Osteoblast (primary cell): ENCODE measurements around the gene CEL. TPM values are rescaled to one million over a fixed set of nuclear protein-coding genes. Genes with fewer than 3 reads are reported as not detected.

Experiments
- DNase-seq: peaks from one replicate; pipeline ENCODE4 v3.0.0; 2011; ENCODE audit warnings: low spot score, mixed read lengths; ENCODE audit not compliant: insufficient read length; ENCODE audit errors: missing footprints
- H2AFZ ChIP-seq: 2 replicates; pipeline ENCODE4 v1.6.0; 2011; ENCODE audit warnings: mild to moderate bottlenecking, low read length
- H3K27ac ChIP-seq: 2 replicates; pipeline ENCODE4 v1.5.1; 2011; ENCODE audit warnings: mild to moderate bottlenecking, low read depth, low read length, moderate library complexity
- H3K27me3 ChIP-seq: 2 replicates; pipeline ENCODE4 v1.6.0; 2012; ENCODE audit warnings: mild to moderate bottlenecking, control low read depth, inconsistent platforms, low read length, moderate library complexity; ENCODE audit not compliant: insufficient read depth
- H3K36me3 ChIP-seq: 2 replicates; pipeline ENCODE4 v1.5.1; 2011; ENCODE audit warnings: mild to moderate bottlenecking, low read length, control low read depth, moderate library complexity; ENCODE audit not compliant: insufficient read depth
- H3K4me1 ChIP-seq: 2 replicates; pipeline ENCODE4 v1.5.1; 2011; ENCODE audit warnings: mild to moderate bottlenecking, low read length, control low read depth, moderate library complexity; ENCODE audit not compliant: insufficient read depth
- H3K4me2 ChIP-seq: 2 replicates; pipeline ENCODE4 v1.6.0; 2011; ENCODE audit warnings: mild to moderate bottlenecking, low read length; ENCODE audit not compliant: insufficient read depth
- H3K4me3 ChIP-seq: fragments of 200-600 bp; sonication (generic); 3 replicates; pipeline ENCODE4 v1.5.1; 2012; ENCODE audit warnings: mild to moderate bottlenecking, low read length, inconsistent platforms; ENCODE audit not compliant: insufficient read depth
- H3K79me2 ChIP-seq: 2 replicates; pipeline ENCODE4 v1.6.0; 2012; ENCODE audit warnings: mild to moderate bottlenecking, low read length, control low read depth, inconsistent platforms; ENCODE audit not compliant: insufficient read depth
- H3K9me3 ChIP-seq: 2 replicates; pipeline ENCODE4 v1.5.1; 2011; ENCODE audit warnings: low read depth, low read length, control low read depth
- H4K20me1 ChIP-seq: 2 replicates; pipeline ENCODE4 v1.6.0; 2012; ENCODE audit warnings: mild to moderate bottlenecking, low read length, control low read depth; ENCODE audit not compliant: insufficient read depth
- total RNA-seq: library from RNA; depleted of rRNA; stranded (reverse); fragments of >200 nt; gene quantifications from 2 replicates; pipeline ENCODE4 v1.2.3, GENCODE V29; 2012
- TF ChIP-seq, protein P1 (sequence below): IDR thresholded peaks from 2 replicates; pipeline ENCODE4 v1.5.1; 2011; ENCODE audit warnings: mild to moderate bottlenecking, low read depth, low read length, moderate library complexity; ENCODE audit errors: extremely low read depth

The CEL gene
- total RNA-seq, 1 donor = not detected

DNA sequence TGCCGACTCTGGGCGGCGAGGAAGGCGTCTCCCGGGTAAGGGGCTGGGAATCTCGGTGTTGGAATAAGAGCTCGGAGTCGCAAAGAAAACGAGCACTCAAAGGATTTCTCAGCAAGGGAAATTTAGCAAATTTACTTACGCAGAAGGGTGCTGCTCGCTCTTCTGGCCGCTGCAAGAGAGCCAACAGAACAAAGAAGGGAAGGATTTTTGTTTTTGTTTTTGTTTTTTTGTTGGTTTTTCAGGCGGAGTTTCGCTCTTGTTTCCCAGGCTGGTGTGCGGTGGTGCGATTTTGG lies 30.7 kb upstream of the CEL start:
- DNase-seq = no peak
- peaks cover 61% of the 10 kb centered on the region for H3K79me2 ChIP-seq
- H3K36me3 ChIP-seq = no peaks in the 10 kb centered on the region
- H3K9me3 ChIP-seq = no peaks in the 10 kb centered on the region
- H3K27me3 ChIP-seq = no peaks in the 10 kb centered on the region
- H4K20me1 ChIP-seq = peaks cover 24% of the 10 kb centered on the region
- TF ChIP-seq, protein P1, sequence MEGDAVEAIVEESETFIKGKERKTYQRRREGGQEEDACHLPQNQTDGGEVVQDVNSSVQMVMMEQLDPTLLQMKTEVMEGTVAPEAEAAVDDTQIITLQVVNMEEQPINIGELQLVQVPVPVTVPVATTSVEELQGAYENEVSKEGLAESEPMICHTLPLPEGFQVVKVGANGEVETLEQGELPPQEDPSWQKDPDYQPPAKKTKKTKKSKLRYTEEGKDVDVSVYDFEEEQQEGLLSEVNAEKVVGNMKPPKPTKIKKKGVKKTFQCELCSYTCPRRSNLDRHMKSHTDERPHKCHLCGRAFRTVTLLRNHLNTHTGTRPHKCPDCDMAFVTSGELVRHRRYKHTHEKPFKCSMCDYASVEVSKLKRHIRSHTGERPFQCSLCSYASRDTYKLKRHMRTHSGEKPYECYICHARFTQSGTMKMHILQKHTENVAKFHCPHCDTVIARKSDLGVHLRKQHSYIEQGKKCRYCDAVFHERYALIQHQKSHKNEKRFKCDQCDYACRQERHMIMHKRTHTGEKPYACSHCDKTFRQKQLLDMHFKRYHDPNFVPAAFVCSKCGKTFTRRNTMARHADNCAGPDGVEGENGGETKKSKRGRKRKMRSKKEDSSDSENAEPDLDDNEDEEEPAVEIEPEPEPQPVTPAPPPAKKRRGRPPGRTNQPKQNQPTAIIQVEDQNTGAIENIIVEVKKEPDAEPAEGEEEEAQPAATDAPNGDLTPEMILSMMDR = no peak
- H2AFZ ChIP-seq = peak overlapping the region; percentile 99
- H3K4me1 ChIP-seq = peaks cover 20% of the 10 kb centered on the region
- H3K4me3 ChIP-seq = peak overlapping the region; percentile 100
- H3K4me2 ChIP-seq = peak overlapping the region; percentile 97
- H3K27ac ChIP-seq = peak overlapping the region; percentile 87

DNA sequence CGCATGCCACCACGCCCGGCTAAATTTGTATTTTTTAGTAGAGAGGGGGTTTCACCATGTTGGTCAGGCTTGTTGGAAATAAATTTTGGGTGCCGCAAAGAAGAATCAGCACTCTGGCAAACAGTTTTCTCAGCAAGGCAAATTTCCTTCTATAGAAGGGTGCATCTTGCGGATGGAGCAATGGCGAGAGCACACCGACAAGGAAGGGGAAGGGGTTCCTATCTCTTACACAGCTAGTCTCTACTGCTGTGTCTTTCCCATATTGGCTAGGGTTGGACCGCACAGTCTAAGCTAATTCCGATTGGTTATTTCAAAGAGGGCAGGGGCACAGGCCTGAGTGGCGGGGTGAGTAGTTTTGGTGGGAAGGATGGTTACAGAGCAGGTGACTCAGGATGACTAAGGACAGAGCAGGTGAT lies 30.3 kb upstream of the CEL start:
- no peak for DNase-seq
- Histone ChIP-seq H3K4me3 (peak overlapping the region; percentile 100), H3K27ac (peak overlapping the region; percentile 87), H3K79me2 (peaks cover 65% of the 10 kb centered on the region), H3K4me1 (peaks cover 20% of the 10 kb centered on the region), H3K9me3 (no peaks in the 10 kb centered on the region), H3K4me2 (peak overlapping the region; percentile 97), H2AFZ (no peak overlapping the region), H3K36me3 (no peaks in the 10 kb centered on the region), H3K27me3 (no peaks in the 10 kb centered on the region), H4K20me1 (peaks cover 27% of the 10 kb centered on the region)
- TF ChIP-seq, protein P1 = no peak

- Histone ChIP-seq H2AFZ (no peak overlapping the region), H3K9me3 (no peaks in the 10 kb centered on the region), H3K4me1 (peaks cover 20% of the 10 kb centered on the region), H3K27me3 (no peaks in the 10 kb centered on the region), H4K20me1 (peaks cover 34% of the 10 kb centered on the region), H3K79me2 (peaks cover 72% of the 10 kb centered on the region), H3K4me2 (peak overlapping the region; percentile 97), H3K36me3 (peaks cover 3% of the 10 kb centered on the region), H3K27ac (no peak overlapping the region), H3K4me3 (no peak overlapping the region)
- DNase-seq = no peak
- TF ChIP-seq, protein P1 = no peak
Measured at GRCh38 chr9:133032171-133032570, 29.6 kb upstream of the CEL start.

DNA sequence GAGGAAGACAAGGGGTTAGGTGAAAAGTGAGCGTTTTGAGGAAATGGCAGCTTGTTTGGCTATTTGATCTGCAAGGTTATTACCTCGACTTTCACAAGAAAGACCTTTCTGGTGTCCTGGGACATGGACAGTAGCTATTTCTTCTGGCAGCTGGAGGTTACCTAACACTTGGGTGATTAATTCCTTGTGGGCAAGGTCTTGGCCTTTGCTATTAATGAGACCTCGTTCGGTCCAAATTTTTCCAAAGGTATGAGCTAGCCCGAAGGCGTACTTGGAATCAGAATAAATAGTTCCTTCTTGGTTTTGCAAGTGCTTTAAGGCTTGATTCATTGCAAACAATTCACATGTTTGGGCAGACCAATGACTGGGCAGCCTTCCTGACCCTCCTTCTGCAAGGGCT lies 26.1 kb upstream of the CEL start:
- Histone ChIP-seq H3K9me3 (no peaks in the 10 kb centered on the region), H3K27me3 (no peaks in the 10 kb centered on the region), H3K27ac (no peak overlapping the region), H3K4me2 (no peak overlapping the region), H3K4me3 (no peak overlapping the region), H2AFZ (no peak overlapping the region), H3K36me3 (peaks cover 3% of the 10 kb centered on the region), H3K4me1 (peaks cover 14% of the 10 kb centered on the region), H4K20me1 (peaks cover 48% of the 10 kb centered on the region), H3K79me2 (peaks cover 90% of the 10 kb centered on the region)
- DNase-seq = no peak
- TF ChIP-seq, protein P1 = no peak
